SH-SY5Y (cell line): Measurements from ENCODE around the gene NFIA.

Source experiments
- GATA2 ChIP-seq: IDR thresholded peaks from 2 replicates; pipeline ENCODE4 v1.6.1; 2011; ENCODE audit warnings: mild to moderate bottlenecking, low read depth, low read length
- GATA3 ChIP-seq: IDR thresholded peaks from 2 replicates; pipeline ENCODE4 v1.6.1; 2011; ENCODE audit warnings: low read depth, mild to moderate bottlenecking, low read length, moderate library complexity

GRCh38 chr1:61376151-61376550 lies 293.8 kb downstream of the NFIA start:
- TF ChIP-seq GATA2 (no peak), GATA3 (no peak; the same call in 1 of the 2 replicates)
